ENCODE measurements around the gene ENTHD1. TPM values are rescaled to one million over a fixed set of nuclear protein-coding genes. Genes with fewer than 3 reads are reported as not detected.

Gene ENTHD1
- total RNA-seq: not detected in 2 replicates

GRCh38 chr22:39893526-39893925, at the start of gene ENTHD1:
ENTHD1 (minus strand) TSS chr22:39893760; CDS start chr22:39887748, 6,012 bp downstream.

GRCh38 chr22:39900306-39901227, 7.0 kb upstream of the ENTHD1 start, which contains the start of gene GRAP2:
GRAP2 (plus strand) TSS chr22:39901084; CDS start chr22:39947107, 46,023 bp downstream.

Small RNAs within 50 kb of the gene (small RNA-seq; reads per million reads assigned to genes)
- not detected for gene RN7SKP210

Other genes starting within 250 kb of the ENTHD1 start
- not detected in 2 replicates for gene GRAP2, start 7.3 kb upstream of the ENTHD1 start, total RNA-seq
- gene TMA7B, start 66.6 kb upstream of the ENTHD1 start, total RNA-seq: not detected in 2 replicates
- gene FAM83F, start 101.2 kb upstream of the ENTHD1 start, total RNA-seq: under 0.01 TPM in 2 replicates